Measurements from ENCODE around the gene CNTN5. TPM values are rescaled to one million over a fixed set of nuclear protein-coding genes. Genes with fewer than 3 reads are reported as not detected.

The CNTN5 gene
- total RNA-seq, 3 donors from 2014 or later, result 0.35 TPM; not detected in 2

GRCh38 chr11:100105982-100106358 is 1085.2 kb downstream of the CNTN5 start:
- Histone ChIP-seq H3K4me3 (no peak overlapping the region), H3K36me3 (ENCODE audit: low read depth) (no peaks in the 10 kb centered on the region), H3K9me3 (peaks cover 4% of the 10 kb centered on the region), H3K4me1 (ENCODE audit: low read depth) (no peaks in the 10 kb centered on the region)
- intact Hi-C loops (cut with DNase I, micrococcal nuclease), result no loop called here
- TF ChIP-seq CTCF (IDR thresholded peaks at IDR 0.05), result no peak
- ATAC-seq, result no peak
- DNase-seq, result peak in 1 of 3 donors; percentile 67

GRCh38 chr11:100119176-100119575 is 1098.4 kb downstream of the CNTN5 start:
- H3K36me3 ChIP-seq (ENCODE audit: low read depth), result no peaks in the 10 kb centered on the region
- ATAC-seq (no peak), DNase-seq (no peak)
- no peaks in the 10 kb centered on the region for H3K9me3 ChIP-seq
- H3K4me3 ChIP-seq, result no peak overlapping the region
- H3K4me1 ChIP-seq (ENCODE audit: low read depth), result no peaks in the 10 kb centered on the region
- intact Hi-C loops (cut with DNase I, micrococcal nuclease), result no loop called here
- no peak for TF ChIP-seq CTCF (IDR thresholded peaks at IDR 0.05)

GRCh38 chr11:100133114-100133513 is 1112.4 kb downstream of the CNTN5 start:
- DNase-seq, result no peak
- no peak for TF ChIP-seq CTCF (IDR thresholded peaks at IDR 0.05)
- intact Hi-C loops (cut with DNase I, micrococcal nuclease), result no loop called here
- Histone ChIP-seq H3K9me3 (no peaks in the 10 kb centered on the region), H3K36me3 (ENCODE audit: low read depth) (no peaks in the 10 kb centered on the region), H3K4me3 (no peak overlapping the region), H3K4me1 (ENCODE audit: low read depth) (no peaks in the 10 kb centered on the region)
- no peak for ATAC-seq

GRCh38 chr11:100141201-100141600 is 1120.5 kb downstream of the CNTN5 start:
- H3K4me1 ChIP-seq (ENCODE audit: low read depth), result no peaks in the 10 kb centered on the region
- intact Hi-C loops (cut with DNase I, micrococcal nuclease), result no loop called here
- no peaks in the 10 kb centered on the region for H3K36me3 ChIP-seq (ENCODE audit: low read depth)
- no peaks in the 10 kb centered on the region for H3K9me3 ChIP-seq
- ATAC-seq (no peak), DNase-seq (no peak)
- TF ChIP-seq CTCF (IDR thresholded peaks at IDR 0.05), result no peak
- H3K4me3 ChIP-seq, result no peak overlapping the region

GRCh38 chr11:100151944-100152343 is 1131.2 kb downstream of the CNTN5 start:
- no peak for TF ChIP-seq CTCF (IDR thresholded peaks at IDR 0.05)
- Histone ChIP-seq H3K36me3 (ENCODE audit: low read depth) (no peaks in the 10 kb centered on the region), H3K4me1 (ENCODE audit: low read depth) (no peaks in the 10 kb centered on the region), H3K4me3 (no peak overlapping the region), H3K9me3 (no peaks in the 10 kb centered on the region)
- intact Hi-C loops (cut with DNase I, micrococcal nuclease), result no loop called here
- DNase-seq (no peak), ATAC-seq (no peak)

- DNase-seq (no peak), ATAC-seq (no peak)
- H3K36me3 ChIP-seq (ENCODE audit: low read depth), result no peaks in the 10 kb centered on the region
- H3K9me3 ChIP-seq, result no peaks in the 10 kb centered on the region
- no peaks in the 10 kb centered on the region for H3K4me1 ChIP-seq (ENCODE audit: low read depth)
- no peak overlapping the region for H3K4me3 ChIP-seq
- no peak for TF ChIP-seq CTCF (IDR thresholded peaks at IDR 0.05)
- intact Hi-C loops (cut with DNase I, micrococcal nuclease), result no loop called here
Observed at GRCh38 chr11:100152766-100153165, 1132.0 kb downstream of the CNTN5 start.

Measured in mucosa of descending colon (tissue), 3 donors.